Activated CD4-positive, alpha-beta T cell treated with anti-CD3 and anti-CD28 coated beads for 48 hours (primary cell): ENCODE measurements around the gene LMF1.
"Not testable (repeated sequence)": the region's sequence is repeated elsewhere in the genome, so short reads cannot be mapped to it uniquely, and the experiment has no call there.

Source experiments
- DNase-seq: peaks from one replicate; pipeline ENCODE4 v3.0.0-alpha.2; 2020

The LMF1 gene

DNA sequence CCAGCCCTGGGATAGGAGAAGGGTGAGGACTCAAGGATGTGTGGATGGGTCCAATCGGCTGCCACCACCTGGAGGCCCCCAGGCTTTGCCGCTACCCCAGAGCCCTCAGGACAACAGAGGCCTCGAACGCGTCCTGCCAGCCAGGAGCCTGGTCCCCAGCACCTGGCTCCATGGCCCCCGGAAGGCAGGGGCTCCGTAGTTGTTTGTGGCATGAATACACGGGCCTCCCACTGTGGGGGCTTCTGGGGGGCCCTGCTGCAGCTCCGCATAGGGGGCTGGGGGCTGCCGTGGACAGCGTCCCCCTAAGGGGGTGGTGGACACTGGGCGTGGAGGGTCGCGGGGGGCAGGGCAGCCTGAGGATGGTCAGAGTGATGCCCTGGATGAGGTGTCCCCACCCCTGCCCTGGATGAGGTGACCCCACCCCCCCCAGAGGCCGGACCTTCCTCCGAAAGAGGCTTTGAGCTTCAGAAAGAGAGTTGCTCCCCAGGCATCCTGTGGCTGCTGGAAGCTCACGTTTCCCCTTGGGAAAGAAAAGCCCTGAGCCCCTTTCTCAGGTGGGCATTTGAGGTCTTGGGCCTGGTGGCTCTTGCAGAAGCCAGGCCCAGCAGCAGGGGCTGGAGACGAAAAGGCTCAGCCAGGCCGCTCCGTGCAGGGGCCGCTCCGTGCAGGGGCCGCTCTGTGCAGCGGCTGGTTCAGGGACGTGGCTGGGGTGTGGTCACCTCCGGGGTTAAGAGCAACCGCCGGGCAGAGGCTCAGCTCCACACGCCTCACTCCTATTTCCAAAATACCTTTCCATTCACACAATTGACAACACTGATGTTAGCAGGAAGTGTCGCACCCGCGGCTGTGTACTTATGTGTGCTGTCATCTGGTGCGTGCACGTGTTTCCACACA is 130.0 kb downstream of the LMF1 start:
- DNase-seq = no peak

DNA sequence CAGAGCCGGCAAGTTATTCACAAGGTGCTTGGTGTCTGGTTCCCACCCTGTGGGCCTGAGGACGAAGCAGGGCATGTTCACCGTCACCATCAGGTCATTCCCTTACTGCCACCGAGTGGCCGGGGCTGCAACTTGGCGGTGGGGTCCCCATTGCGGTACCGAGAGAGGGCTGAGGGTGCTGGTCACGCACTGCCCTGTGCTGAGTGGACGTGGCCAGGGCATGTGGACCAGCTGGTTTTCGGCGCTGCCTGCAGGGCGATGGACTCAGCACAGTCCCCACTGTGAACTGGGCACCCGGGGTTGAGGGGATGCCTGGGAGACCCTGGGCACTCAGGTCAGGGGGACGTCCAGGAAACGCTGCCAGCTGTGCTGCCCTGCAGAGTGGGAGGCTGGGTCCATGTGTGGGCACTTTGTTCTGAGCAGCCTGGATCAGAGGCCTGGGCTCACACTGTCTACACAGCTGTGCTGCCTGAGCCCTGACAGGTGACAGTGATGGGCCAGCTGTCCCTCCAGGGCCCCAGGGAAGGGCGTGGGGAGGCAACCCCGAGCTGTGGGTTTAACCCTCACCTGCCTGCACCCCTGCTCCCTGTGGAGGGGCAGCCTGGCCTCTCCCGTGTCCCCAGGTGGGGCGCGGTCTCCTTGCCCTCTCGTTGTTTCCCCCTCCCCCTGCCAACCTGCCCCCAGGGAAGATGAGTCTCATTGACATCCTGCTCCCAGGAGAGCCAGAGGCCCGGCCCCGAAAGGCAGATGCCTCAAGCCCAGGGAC is 131.0 kb downstream of the LMF1 start:
- DNase-seq = no peak

DNA sequence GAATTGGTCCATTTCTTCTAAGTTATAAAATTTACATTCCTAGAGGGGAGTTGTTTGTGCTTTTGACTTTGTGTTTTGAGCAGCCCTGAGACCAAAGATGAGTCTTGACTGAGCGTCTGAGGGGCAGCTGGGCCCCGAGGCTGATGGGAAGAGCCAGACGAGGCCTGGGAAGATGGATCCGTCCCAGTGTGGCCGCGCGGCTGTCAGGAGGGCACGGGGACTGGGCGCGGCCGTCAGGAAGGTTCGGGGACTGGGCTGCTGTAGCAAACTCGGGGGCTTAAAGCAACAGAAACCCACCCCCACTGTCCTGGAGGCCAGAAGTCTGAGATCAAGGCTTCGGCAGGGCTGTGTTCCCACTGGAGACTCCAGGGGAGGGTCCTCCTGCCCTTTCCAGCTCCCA is 132.0 kb downstream of the LMF1 start:
- DNase-seq = no peak

DNA sequence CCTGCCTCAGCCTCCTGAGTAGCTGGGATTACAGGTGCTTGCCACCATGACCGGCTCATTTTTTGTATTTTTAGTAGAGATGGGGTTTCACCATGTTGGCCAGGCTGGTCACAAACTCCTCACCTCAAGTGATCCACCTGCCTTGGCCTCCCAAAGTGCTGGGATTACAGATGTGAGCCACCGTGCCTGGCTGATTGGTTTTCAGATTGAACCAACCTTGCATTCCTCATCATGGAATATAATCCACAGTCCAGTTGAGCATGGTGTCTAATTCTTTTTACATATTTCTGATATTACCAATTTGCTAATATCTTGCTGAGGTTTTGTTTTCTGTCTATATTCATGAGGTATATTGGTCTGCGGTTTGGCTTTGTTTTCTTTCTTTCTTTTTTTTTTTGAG is 134.0 kb downstream of the LMF1 start:
- not testable (repeated sequence) for DNase-seq

DNA sequence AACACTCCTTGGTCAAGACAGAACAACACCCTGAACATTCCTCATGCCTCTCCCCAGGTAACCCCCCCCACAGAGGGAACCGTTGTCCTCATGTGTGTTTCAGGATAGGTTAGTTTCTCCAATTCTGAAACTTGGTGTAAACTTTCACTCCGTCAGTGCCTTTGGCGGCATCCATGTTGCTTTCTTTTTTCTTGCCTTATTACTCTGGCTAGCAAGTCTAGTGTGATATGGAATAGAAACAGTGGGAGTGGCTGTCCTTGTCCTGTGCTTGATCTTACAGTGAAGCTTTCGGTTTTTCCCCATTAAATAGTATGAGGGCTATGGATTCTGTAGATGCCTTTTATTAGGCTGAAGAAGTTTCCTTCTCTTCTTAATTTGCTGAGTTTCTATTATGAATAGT is 134.6 kb downstream of the LMF1 start:
- no peak for DNase-seq

DNA sequence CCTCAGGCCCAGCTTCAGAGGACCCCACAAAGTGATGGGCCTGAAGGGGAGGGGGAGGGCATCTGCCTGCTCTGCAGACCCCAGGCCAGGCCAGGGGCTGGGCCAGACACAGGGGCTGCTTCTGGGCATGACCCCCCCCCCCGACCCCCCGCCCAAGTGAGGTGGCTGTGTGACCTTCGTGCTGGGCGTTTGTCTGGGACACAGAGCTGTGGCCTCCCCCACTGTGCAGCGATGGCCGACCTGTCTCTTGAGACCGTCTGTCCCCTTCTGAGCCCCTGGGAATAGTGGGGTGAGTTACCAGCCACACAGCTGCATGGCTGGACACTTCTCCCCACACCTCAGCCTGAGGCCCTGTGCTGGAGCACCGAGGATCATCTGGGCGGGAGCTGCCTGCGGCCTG is 135.4 kb downstream of the LMF1 start:
- no peak for DNase-seq

DNA sequence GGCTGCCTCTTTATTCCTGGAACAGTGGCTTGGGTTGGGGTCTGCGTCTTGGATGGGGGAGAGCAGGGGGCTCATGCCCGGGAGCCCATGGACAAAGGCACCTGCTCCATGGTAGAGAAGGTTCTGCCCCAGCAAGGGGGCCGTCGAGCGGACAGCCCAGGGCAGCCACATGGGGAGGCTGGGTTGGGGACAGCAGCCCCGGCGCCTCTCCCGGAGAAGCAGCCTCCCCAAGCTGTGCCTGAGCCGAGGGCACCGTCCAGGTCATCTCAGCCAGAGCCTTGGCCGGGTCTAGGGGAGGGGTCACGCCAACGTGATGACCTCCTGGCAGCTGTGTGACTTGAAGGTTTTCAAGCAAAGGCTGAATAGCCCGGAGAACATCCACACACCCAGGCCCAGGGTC is 137.4 kb downstream of the LMF1 start:
- no peak for DNase-seq

DNA sequence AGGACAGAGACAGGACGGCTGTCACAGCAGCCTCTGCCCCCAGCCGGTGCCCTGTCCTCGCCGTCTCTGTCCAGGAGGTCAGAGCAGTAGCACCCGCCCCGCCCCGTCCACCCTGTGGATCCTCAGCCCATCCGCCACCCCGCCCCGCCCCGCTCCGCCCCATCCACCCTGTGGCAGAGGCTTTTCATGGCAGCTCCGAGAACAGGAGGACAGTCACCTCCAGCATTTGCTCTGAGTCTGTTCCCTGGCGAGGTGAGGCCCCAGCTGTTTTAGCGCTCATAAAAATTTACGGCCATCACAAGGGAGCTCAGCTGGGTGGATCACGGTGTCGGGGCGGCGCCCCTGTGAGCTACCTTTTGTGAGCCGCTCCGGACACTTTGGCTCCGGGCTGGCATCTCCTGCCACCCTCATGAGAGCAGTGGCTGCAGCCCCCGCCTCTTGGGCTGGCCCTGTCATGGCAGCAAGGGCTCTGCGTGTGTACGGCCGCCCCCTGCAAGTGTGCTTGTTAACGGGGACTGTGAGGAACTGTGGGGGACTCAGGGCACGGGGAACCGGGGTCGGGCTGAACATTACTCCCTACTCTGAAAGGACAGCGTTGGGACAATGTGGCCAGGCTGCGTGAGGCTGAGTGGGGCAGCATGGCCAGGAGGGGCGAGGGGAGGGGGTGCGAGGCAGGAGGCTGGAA is 138.0 kb downstream of the LMF1 start:
- DNase-seq = no peak

DNA sequence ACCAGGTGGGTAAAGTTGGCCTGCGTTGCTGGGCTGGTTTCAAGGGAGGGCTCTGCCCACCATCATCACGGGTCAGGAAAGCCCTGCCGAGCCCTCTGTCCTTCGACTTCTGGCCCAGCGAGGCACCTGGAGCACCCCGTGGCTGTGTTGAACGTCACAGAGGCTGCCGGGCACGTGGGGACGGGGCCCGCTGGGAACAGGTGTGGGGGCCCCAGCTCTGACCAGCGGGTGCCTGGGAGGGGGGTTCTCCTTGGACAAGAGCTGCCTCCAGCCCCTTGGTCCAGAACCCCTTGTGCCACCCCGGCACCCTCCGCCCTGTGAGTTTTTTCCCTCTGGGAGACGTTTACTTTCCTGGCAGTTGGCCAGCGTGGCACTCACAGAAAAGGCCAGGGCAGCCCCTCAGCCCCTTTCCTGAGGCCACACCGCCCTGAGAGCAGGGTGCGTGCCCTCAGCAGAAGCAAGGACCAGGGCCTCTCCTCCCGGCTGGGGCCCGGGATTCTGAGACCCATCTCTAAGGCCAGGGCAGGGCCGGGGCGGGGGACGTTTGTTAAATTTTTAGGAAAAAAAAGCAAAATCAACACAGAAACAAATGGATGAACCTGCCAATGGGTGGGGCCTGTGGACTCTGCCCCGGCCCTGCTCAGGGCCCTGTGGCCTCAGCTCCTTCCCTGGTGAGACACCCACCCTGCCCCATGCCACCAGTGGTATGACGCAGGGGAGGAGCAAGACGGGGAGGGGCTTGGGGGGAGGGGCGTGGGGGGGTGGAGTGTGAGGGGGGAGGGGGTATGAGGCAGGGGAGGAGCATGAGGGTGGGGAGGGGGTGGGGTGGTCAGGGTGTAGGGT is 139.0 kb downstream of the LMF1 start:
- DNase-seq = no peak

DNA sequence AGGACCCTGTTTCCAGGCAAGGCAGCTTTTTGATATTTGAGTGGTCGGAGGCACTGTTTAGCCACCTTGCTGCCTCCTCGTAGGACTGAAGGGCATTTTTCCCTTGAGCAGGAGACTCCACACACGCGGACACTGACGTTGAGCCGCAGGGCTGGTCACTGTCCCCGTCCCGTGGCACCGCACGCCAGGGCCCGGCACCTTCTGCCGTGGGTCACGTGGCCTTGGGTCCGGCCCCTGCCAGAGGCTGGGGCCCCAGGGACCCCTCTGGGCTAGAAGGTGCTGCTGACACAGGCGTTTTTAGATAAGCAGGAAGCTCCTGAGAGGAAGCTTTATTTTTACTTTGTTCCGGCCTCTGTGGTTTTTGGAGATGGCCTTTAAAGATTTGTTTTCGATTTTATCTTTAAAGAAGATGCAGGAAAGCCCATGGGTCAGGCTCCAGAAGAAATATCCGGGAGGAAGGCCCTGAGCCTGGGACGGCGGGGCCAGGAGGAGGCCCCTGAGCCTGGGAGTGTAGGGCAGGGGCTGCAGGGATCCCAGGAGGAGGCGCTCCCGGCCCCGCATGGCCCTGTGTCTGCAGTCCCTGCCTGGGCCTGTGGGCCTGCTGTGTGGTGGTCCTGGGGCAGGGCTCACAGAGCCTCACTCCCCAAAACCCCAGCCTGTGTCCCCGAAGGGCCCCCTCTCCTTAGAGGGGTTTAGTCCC is 139.8 kb downstream of the LMF1 start:
- DNase-seq = no peak

DNA sequence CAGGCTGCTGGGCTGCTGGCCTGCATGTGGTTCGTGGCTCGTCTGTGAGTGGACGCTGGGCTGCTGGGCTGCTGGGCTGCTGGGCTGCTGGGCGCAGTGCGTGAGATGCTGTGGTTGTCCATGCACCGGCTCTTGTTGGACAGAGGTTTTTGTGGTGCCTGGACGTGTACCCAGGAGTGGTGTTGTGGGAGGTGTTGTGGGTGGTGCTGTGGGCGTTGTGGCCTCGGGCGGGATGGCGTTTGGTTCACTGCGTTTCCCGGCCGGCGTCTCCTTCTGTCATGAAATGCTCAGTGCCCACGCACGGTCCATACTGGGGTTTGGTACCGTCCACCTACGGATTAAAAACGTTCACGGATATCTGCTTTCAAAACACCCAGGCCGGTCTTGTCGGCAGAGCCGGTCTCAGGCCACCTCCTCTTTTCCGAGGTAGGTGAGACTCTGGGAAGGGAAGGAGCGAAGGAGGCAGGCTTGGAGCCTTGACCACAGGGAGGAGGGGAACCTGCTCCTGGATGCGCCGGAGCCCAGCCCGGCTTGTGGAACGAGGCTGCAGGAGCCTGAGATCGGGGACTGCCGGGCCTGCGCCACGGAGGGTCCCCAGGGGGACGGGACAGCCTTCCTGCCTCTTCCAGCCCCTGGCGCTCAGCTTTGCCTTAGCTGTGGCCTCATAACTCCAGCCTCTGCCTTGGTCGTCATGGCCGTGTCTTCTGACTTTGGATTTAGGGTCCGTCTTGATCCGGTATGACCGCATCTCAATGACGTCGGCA is 140.5 kb downstream of the LMF1 start:
- no peak for DNase-seq

DNA sequence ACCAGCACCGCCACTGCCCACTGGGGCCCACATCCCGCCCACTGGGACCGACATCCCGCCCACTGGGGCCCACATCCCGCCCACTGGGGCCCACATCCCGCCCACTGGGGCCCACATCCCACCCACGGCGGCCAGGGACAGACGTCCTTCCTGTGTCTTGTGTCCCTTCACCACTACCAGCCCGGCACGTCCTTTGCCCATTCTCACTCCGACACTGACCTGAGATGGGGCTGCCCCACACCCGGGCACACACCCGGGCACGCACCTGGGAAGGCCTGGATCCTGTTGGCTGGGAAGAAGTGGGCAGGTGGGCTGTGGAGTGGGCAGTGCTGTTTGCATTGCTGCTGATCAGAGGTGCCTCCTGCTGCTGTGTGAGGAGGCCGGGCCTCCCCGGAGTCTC is 141.9 kb downstream of the LMF1 start:
- no peak for DNase-seq

DNA sequence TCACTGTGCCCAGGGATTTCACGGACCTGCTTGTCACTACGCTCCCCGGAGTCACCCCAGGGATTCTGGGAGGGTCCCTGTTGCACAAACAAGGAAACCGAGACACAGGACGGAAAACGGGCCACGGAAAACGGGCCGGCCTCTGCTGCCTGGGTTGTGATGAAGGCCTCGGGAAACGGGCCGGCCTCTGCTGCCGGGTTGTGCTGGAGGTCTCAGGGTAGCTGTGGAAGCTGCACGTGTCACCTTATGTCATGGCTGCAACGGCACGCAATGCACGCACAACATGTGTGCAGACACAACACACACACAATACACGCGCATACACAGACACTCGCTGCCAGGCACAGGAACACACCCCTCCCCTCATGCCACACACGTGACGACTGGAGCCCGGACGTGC is 143.3 kb downstream of the LMF1 start:
- DNase-seq = no peak

DNA sequence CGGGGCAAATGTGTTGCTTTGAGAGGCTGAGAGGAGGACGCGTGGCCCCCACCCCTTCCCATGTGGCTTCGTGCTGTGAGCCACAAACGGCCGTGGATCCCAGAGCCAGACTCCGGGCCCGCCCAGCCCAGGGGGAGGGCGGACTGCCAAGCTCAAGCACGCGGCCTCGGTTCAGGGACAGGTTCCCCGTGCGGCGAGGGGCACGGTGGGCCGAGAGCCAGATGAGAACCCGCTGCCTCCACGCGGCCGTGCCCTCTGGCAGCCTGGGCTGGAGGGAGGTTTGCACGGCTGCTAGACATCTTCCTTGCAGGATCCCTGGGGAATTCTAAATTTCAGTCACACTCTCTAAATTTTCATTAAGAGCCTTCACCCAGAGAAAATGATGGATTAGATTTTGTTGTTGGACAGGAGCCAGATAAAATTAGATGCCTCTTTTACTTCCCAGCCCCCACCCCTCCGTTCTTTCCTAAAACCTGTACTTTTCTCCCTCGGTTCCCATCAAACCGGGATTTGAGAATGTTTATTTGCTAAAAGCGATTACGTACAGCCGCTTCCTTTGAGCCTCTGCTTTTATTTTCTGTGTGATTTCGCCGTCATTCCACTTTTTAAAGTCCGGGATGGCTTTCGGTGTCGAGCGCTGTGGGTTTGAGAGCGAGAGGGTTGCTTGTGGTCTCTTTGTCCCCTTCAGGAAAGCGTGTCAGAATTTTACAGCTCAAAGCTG is 145.3 kb downstream of the LMF1 start:
- no peak for DNase-seq

DNA sequence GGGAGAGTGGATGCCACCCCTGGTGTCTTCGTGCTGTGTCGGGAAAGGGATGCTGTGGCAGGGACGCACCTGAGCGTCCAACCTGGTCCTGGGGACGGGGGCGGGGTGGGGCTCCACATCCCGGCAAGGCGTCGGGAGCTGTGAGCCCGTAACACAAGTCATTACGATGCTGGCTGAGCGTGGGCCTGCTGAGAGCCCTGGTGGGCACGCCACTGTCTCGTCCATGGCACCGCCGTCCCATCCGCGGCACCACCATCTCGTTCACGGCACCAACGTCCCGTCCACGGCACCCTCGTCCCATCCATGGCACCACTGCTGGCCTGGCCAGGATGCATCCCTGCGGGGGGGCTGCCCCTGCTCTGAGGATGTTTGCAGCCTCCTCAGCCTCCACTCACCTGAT is 146.2 kb downstream of the LMF1 start:
- DNase-seq = no peak

DNA sequence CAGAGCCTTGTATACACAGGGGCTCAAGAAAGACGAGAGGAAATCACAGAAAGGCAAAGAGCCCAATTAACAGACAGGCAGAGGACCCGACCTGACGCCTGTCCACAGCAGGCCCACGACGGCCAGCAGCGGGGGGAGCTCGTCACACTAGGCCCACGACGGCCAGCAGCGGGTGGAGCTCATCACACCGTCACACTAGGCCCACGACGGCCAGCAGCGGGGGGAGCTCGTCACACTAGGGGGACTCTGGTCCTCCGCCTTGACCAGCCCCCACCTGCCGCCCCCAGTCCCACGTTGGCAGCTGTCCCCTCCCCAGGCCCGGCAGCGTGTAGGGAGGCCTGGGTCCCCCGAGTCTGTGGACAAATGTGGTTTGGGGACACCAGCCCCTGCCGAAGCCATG is 146.6 kb downstream of the LMF1 start:
- DNase-seq = no peak

DNA sequence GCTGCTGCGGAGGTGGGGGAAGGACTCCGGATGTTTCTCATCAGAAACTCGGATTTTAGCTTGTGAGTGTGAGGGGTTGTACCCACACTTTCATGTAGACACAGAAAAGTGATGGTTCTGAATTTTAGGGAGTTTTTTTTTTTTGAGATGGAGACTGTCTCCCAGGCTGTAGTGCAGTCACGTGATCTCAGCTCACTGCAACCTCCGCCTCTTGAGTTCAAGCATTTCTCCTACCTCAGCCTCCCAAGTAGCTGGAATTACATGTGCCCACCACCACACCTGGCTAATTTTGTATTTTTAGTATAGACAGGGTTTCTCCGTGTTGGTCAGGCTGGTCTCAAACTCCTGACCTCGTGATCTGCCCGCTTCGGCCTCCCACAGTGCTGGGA is 147.9 kb downstream of the LMF1 start:
- no peak for DNase-seq

DNA sequence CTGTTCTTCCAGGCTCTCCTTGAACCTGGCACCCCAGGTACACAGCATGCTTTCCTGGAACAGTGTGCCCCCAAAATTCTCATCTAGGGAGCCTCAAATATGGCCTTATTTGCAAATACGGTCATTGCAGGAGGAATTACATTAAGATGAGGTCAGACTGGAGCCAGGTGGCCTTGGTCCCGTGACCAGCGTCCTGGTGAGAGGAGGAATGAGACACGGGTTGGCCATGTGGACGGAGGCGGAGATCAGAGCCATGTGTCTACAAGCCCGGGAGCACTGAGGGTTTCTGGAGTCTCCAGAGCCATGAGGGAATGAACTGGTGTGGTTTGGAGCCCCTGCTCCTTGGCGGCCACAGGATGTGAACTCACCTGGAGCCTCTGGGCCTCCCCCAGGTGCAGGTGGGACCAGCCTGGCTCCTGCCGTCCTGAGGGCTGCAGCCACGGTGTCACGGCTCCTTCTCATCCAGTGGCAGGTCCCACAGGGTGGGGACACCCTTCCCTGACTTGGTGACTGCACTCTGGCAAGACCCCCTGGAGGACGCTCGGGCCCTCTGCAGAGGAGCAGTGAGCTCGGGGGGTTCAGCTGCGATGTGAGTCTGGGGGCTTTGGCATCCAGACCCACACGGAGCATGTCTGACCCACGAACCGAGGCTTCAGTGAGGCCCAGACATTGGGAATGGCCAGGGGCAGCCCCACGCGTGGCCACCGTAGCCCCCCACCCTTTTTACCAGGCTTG is 148.4 kb downstream of the LMF1 start:
- DNase-seq = no peak

DNA sequence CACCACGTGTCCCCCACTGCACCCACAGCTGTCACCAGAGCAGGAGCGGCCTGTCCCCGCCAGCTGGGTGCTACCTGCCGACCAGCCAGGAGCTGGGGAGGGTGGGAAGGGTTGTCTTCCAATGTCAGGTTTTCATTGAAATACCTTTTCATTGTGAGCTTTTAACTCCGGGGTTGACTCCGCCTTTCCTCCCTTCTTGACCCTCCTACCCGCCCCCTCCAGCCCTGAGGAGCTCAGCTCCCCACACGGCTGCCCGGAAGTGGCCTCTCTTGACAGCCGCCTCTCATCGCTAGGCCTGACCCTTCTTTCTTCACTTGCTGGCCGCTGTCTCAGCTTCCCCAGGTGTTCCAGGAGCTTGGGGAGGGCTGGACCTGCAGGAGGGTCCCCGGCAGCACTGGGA is 149.0 kb downstream of the LMF1 start:
- no peak for DNase-seq

DNA sequence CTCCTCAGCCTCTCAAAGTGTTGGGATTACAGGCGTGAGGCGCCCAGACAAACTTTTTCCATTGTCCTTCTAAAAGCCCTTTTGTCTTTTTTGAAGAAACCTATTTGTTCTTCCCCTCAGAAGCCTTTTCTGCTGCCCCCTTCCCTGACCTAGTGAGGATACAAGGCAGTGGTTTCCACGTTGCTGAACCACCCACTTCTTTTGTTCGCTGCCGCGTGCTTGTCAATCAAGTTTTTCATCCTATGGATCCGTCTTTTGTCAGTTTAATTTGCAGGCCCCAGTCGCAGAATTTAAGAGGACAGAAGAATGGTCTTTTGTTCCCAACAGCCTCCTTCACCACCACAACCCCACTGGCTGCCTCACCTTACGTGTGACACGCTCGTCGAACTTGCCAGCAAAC is 150.0 kb downstream of the LMF1 start:
- no peak for DNase-seq
